Neural progenitor cell (in vitro differentiated cells): Measurements from ENCODE around the gene CRACR2B.

Experiments
- CTCF ChIP-seq: fragments of 200-600 bp; sonication (generic); IDR thresholded peaks from 2 replicates; pipeline ENCODE4 v1.5.1; 2017; ENCODE audit warnings: antibody characterized with exemption, mild to moderate bottlenecking
- EZH2 ChIP-seq: fragments of 200-600 bp; sonication (generic); IDR thresholded peaks from 2 replicates; pipeline ENCODE4 v1.6.1; 2017; ENCODE audit warnings: antibody characterized with exemption, mild to moderate bottlenecking, moderate library complexity
- EZH2phosphoT487 ChIP-seq: fragments of 200-600 bp; sonication (generic); IDR thresholded peaks from 2 replicates; pipeline ENCODE4 v1.6.1; 2017; ENCODE audit warnings: antibody characterized with exemption

- TF ChIP-seq CTCF (no peak), EZH2 (no peak), EZH2phosphoT487 (no peak)
These were observed 28.7 kb downstream of the CRACR2B start for GRCh38 chr11:856397-856796.
